Fibroblast of gingiva (primary cell): Measurements from ENCODE around the gene SIDT2.

Experiments used
- DNase-seq: peaks from one replicate; pipeline ENCODE4 v3.0.0-alpha.2; 2011; ENCODE audit warnings: low read depth

Gene SIDT2

GRCh38 chr11:117189191-117189940, 10.8 kb downstream of the SIDT2 start:
- DNase-seq = no peak

GRCh38 chr11:117189941-117190544, 11.5 kb downstream of the SIDT2 start:
- no peak for DNase-seq

GRCh38 chr11:117191680-117192400, 13.3 kb downstream of the SIDT2 start:
- DNase-seq = no peak

GRCh38 chr11:117192401-117192875, 13.9 kb downstream of the SIDT2 start:
- no peak for DNase-seq

GRCh38 chr11:117193130-117194020, 14.8 kb downstream of the SIDT2 start:
- no peak for DNase-seq

GRCh38 chr11:117194267-117194666, 15.7 kb downstream of the SIDT2 start:
- DNase-seq = no peak

- no peak for DNase-seq
These were observed 16.7 kb downstream of the SIDT2 start for GRCh38 chr11:117195258-117195657.

GRCh38 chr11:117195761-117196160, 17.2 kb downstream of the SIDT2 start:
- DNase-seq = no peak

GRCh38 chr11:117197006-117197405, 18.5 kb downstream of the SIDT2 start:
- no peak for DNase-seq

- DNase-seq = no peak
These were observed 19.2 kb downstream of the SIDT2 start for GRCh38 chr11:117197516-117198456.

GRCh38 chr11:117198613-117199012, 20.1 kb downstream of the SIDT2 start:
- no peak for DNase-seq

GRCh38 chr11:117199053-117199915, 20.7 kb downstream of the SIDT2 start, which contains the start of gene TAGLN:
Gene TAGLN, plus strand, starts transcription at chr11:117199370. Its CDS starts 3,644 bp downstream, at chr11:117203014.
- peak; percentile 69 for DNase-seq

- no peak for DNase-seq
These were observed 21.6 kb downstream of the SIDT2 start for GRCh38 chr11:117199916-117200812.

- DNase-seq = no peak
These were observed 22.5 kb downstream of the SIDT2 start for GRCh38 chr11:117200813-117201657.

- no peak for DNase-seq
These were observed 23.2 kb downstream of the SIDT2 start for GRCh38 chr11:117201658-117202305.

GRCh38 chr11:117202386-117203068, 24.0 kb downstream of the SIDT2 start:
- no peak for DNase-seq

- DNase-seq = no peak
These were observed 24.5 kb downstream of the SIDT2 start for GRCh38 chr11:117203069-117203407.
